ENCODE results near the gene CAMK1D. TPM values are rescaled to one million over a fixed set of nuclear protein-coding genes. Genes with fewer than 3 reads are reported as not detected.
"Not testable (repeated sequence)": the region's sequence is repeated elsewhere in the genome, so short reads cannot be mapped to it uniquely, and the experiment has no call there.

Gene CAMK1D
- total RNA-seq, 2 experiments from 2014 or later, result 16.7 to 17.8 TPM

- H3K4me3 Mint-ChIP-seq, result no peak overlapping the region
- peaks cover 54% of the 10 kb centered on the region for H3K4me1 Mint-ChIP-seq
- peaks cover 8% of the 10 kb centered on the region for H3K36me3 Mint-ChIP-seq (ENCODE audit: low read depth)
- no peaks in the 10 kb centered on the region for H3K27me3 Mint-ChIP-seq
- DNase-seq, result no peak
- ChIA-PET POLR2A (interaction anchor here (1.0 to 1.8 kb wide), 4 partner anchors 9 to 69 kb away, joined by 3 to 6 read pairs (median 4); no protein-coding TSS in a partner anchor), CTCF (interaction anchor here (0.8 to 4.8 kb wide), 13 partner anchors 9 to 929 kb away, joined by 3 to 61 read pairs (median 4); no protein-coding TSS in a partner anchor)
- H3K27ac Mint-ChIP-seq, result peak overlapping the region; percentile 11
- H3K9me3 Mint-ChIP-seq, result no peaks in the 10 kb centered on the region
Measured at GRCh38 chr10:12712293-12712983, 363.1 kb downstream of the CAMK1D start.

DNA sequence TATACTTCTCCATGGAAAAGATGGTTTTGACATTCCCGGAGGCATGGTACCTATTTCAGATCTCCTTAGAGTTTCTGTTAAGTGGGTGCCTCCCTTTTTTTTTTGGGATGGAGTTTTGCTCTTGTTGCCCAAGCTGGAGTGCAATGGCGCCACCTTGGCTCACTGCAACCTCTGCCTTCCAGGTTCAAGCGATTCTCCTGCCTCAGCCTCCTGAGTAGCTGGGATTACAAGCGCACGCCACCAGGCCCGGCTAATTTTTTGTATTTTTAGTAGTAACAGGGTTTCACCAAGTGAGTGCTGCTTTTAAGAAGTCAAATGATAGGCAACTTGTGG lies 363.6 kb downstream of the CAMK1D start:
- not testable (repeated sequence) for H3K9me3 Mint-ChIP-seq; H3K27me3 Mint-ChIP-seq; H3K27ac Mint-ChIP-seq; H3K4me3 Mint-ChIP-seq; H3K36me3 Mint-ChIP-seq (ENCODE audit: low read depth); DNase-seq
- H3K4me1 Mint-ChIP-seq, result peaks cover 50% of the 10 kb centered on the region
- POLR2A ChIA-PET, result interaction anchor here (1.0 to 1.2 kb wide), 2 partner anchors 9 to 13 kb away, joined by 3 to 6 read pairs; no protein-coding TSS in a partner anchor
- CTCF ChIA-PET, result interaction anchor here (0.6 to 4.8 kb wide), 6 partner anchors 14 to 930 kb away, joined by 4 to 61 read pairs (median 22); no protein-coding TSS in a partner anchor

- POLR2A ChIA-PET, result no interaction called here
- CTCF ChIA-PET, result interaction anchor here (0.7 kb wide), 1 partner anchor 182 kb away, joined by 3 read pairs; no protein-coding TSS in a partner anchor
- Mint-ChIP-seq H3K4me1 (peaks cover 37% of the 10 kb centered on the region), H3K36me3 (ENCODE audit: low read depth) (peaks cover 15% of the 10 kb centered on the region), H3K27ac (no peak overlapping the region), H3K4me3 (no peak overlapping the region), H3K9me3 (peaks cover 2% of the 10 kb centered on the region), H3K27me3 (no peaks in the 10 kb centered on the region)
- no peak for DNase-seq
Measured at GRCh38 chr10:12716042-12716441, 366.7 kb downstream of the CAMK1D start.

DNA sequence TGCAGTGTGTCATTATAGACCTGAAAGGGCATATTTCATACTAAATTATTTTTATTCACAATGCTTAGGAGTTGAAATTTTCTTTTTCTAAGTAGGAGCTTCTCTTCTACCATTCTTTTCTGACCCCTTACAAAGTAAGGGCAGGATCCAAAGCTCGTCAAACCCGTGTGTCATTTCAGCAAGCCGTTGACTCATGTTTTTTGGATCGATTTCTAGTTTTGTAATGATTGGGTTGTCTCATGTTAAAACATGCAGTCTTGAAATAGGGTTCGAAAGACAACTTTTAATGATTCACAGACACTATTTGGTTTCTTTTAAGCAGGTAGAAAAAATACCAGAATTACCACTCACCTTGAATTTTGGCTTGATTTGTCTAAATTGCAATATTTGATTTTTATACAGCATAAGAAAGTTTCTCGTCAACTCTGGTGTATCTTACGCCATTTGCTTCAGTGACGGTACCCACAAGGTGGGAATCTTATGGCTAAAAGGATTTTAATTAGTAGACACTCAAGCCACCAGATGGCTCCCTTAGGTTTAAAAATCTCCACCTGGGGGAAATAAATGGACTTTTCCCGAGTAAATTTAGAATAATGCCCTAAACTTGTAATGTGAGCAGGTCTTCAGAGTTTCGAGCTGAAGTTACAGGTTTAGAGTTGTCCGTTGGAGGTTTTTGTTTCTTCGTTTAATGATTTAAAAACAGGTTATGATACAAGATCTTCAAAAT lies 368.8 kb downstream of the CAMK1D start:
- Mint-ChIP-seq H3K4me1 (peaks cover 20% of the 10 kb centered on the region), H3K9me3 (peaks cover 2% of the 10 kb centered on the region), H3K27me3 (no peaks in the 10 kb centered on the region), H3K27ac (peak overlapping the region; percentile 24), H3K4me3 (no peak overlapping the region), H3K36me3 (ENCODE audit: low read depth) (peaks cover 12% of the 10 kb centered on the region)
- DNase-seq, result no peak
- POLR2A ChIA-PET, result interaction anchor here (0.6 kb wide), 1 partner anchor 503 kb away, joined by 3 read pairs; no protein-coding TSS in a partner anchor
- CTCF ChIA-PET, result interaction anchor here (0.7 to 1.0 kb wide), 3 partner anchors 9 to 520 kb away, joined by 3 to 6 read pairs (median 5); no protein-coding TSS in a partner anchor

DNA sequence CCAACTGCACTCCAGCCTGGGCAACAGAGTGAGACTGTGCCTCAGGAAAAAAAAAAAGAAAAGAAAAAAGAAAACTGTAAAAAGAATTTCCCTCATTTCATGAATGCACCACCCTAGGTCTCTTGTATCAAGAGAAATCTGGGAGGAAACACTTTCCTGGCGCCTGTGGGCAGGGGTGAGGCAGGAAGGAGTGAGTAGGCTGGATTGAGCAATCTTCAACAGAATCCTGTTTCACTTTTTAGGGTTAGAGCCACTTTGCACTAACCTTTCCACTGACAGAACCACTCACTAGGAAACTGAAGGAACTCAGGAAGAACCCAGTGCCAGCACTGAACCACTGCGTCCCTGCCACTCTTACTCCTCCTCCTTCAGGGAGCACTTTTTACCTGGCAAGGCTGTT lies 370.0 kb downstream of the CAMK1D start:
- CTCF ChIA-PET, result no interaction called here
- Mint-ChIP-seq H3K36me3 (ENCODE audit: low read depth) (peaks cover 12% of the 10 kb centered on the region), H3K4me1 (peaks cover 20% of the 10 kb centered on the region), H3K4me3 (no peak overlapping the region), H3K27ac (no peak overlapping the region), H3K27me3 (no peaks in the 10 kb centered on the region), H3K9me3 (peaks cover 2% of the 10 kb centered on the region)
- POLR2A ChIA-PET, result no interaction called here
- DNase-seq, result no peak

GRCh38 chr10:12720217-12720981 lies 371.1 kb downstream of the CAMK1D start:
- H3K4me3 Mint-ChIP-seq, result no peak overlapping the region
- ChIA-PET CTCF (interaction anchor here (2.1 kb wide), 1 partner anchor 13 kb away, joined by 5 read pairs; no protein-coding TSS in a partner anchor), POLR2A (interaction anchor here (1.2 kb wide), 1 partner anchor 11 kb away, joined by 7 read pairs; no protein-coding TSS in a partner anchor)
- no peaks in the 10 kb centered on the region for H3K27me3 Mint-ChIP-seq
- peaks cover 2% of the 10 kb centered on the region for H3K9me3 Mint-ChIP-seq
- no peak overlapping the region for H3K27ac Mint-ChIP-seq
- H3K36me3 Mint-ChIP-seq (ENCODE audit: low read depth), result peaks cover 12% of the 10 kb centered on the region
- no peak for DNase-seq
- peaks cover 21% of the 10 kb centered on the region for H3K4me1 Mint-ChIP-seq

GRCh38 chr10:12721334-12721733 lies 372.0 kb downstream of the CAMK1D start:
- Mint-ChIP-seq H3K4me1 (peaks cover 21% of the 10 kb centered on the region), H3K36me3 (ENCODE audit: low read depth) (peaks cover 12% of the 10 kb centered on the region), H3K27me3 (no peaks in the 10 kb centered on the region), H3K4me3 (no peak overlapping the region), H3K27ac (no peak overlapping the region), H3K9me3 (peaks cover 2% of the 10 kb centered on the region)
- CTCF ChIA-PET, result interaction anchor here (1.0 to 2.1 kb wide), 2 partner anchors 10 to 14 kb away, joined by 3 to 5 read pairs; no protein-coding TSS in a partner anchor
- DNase-seq, result no peak
- POLR2A ChIA-PET, result no interaction called here

GRCh38 chr10:12723220-12723619 lies 373.9 kb downstream of the CAMK1D start:
- H3K4me1 Mint-ChIP-seq, result peaks cover 32% of the 10 kb centered on the region
- POLR2A ChIA-PET, result no interaction called here
- no peak for DNase-seq
- CTCF ChIA-PET, result interaction anchor here (1.9 kb wide), 1 partner anchor 12 kb away, joined by 5 read pairs; no protein-coding TSS in a partner anchor
- H3K36me3 Mint-ChIP-seq (ENCODE audit: low read depth), result peaks cover 7% of the 10 kb centered on the region
- no peak overlapping the region for H3K4me3 Mint-ChIP-seq
- H3K9me3 Mint-ChIP-seq, result peaks cover 2% of the 10 kb centered on the region
- H3K27ac Mint-ChIP-seq, result no peak overlapping the region
- no peaks in the 10 kb centered on the region for H3K27me3 Mint-ChIP-seq

GRCh38 chr10:12724807-12725579 lies 375.6 kb downstream of the CAMK1D start:
- CTCF ChIA-PET, result interaction anchor here (1.3 to 5.5 kb wide), 4 partner anchors 14 to 511 kb away, joined by 3 to 34 read pairs (median 3); no protein-coding TSS in a partner anchor
- Mint-ChIP-seq H3K4me3 (no peak overlapping the region), H3K27me3 (no peaks in the 10 kb centered on the region), H3K9me3 (no peaks in the 10 kb centered on the region), H3K4me1 (peaks cover 28% of the 10 kb centered on the region), H3K27ac (no peak overlapping the region), H3K36me3 (ENCODE audit: low read depth) (no peaks in the 10 kb centered on the region)
- POLR2A ChIA-PET, result no interaction called here
- DNase-seq, result no peak

GRCh38 chr10:12725580-12725888 lies 376.2 kb downstream of the CAMK1D start:
- H3K27me3 Mint-ChIP-seq; H3K4me3 Mint-ChIP-seq; POLR2A ChIA-PET; H3K27ac Mint-ChIP-seq; DNase-seq; H3K36me3 Mint-ChIP-seq (ENCODE audit: low read depth); H3K9me3 Mint-ChIP-seq: not testable (repeated sequence)
- H3K4me1 Mint-ChIP-seq, result peaks cover 23% of the 10 kb centered on the region
- CTCF ChIA-PET, result interaction anchor here (1.3 to 5.5 kb wide), 4 partner anchors 14 to 511 kb away, joined by 3 to 34 read pairs (median 3); no protein-coding TSS in a partner anchor

GRCh38 chr10:12726971-12727831 lies 377.9 kb downstream of the CAMK1D start:
- DNase-seq, result peak; percentile 24
- Mint-ChIP-seq H3K4me3 (no peak overlapping the region), H3K9me3 (no peaks in the 10 kb centered on the region), H3K27ac (peak overlapping the region; percentile 44), H3K4me1 (peaks cover 23% of the 10 kb centered on the region), H3K27me3 (no peaks in the 10 kb centered on the region), H3K36me3 (ENCODE audit: low read depth) (no peaks in the 10 kb centered on the region)
- ChIA-PET POLR2A (interaction anchor here (0.9 to 1.1 kb wide), 2 partner anchors 30 to 112 kb away, joined by 3 read pairs; no protein-coding TSS in a partner anchor), CTCF (interaction anchor here (0.7 to 5.5 kb wide), 5 partner anchors 10 to 511 kb away, joined by 3 to 34 read pairs (median 5); no protein-coding TSS in a partner anchor)

Data from activated CD4-positive, alpha-beta memory T cell treated with anti-CD3 and anti-CD28 coated beads, Interleukin-2, amount 10 ng/mL, durations not matched to agents 7 days and 5 days (primary cell).